Hindlimb muscle (tissue), 1 donor: ENCODE data around the gene CDC42SE2. TPM values are rescaled to one million over a fixed set of nuclear protein-coding genes. Genes with fewer than 3 reads are reported as not detected.
A peak's percentile ranks its signal among the peaks of the same experiment; 100 is the strongest.
"Not testable (repeated sequence)": the region's sequence is repeated elsewhere in the genome, so short reads cannot be mapped to it uniquely, and the experiment has no call there.

Experiments used
- DNase-seq: peaks from one replicate; pipeline ENCODE4 v3.0.0-alpha.2; 2013
- polyA plus RNA-seq: library from polyadenylated mRNA; unstranded; fragments of 120-200 nt; gene quantifications from one replicate; pipeline ENCODE4 v1.2.1, GENCODE V29; 2013; ENCODE audit not compliant: insufficient read length

The CDC42SE2 gene
- polyA plus RNA-seq, 1 donor = 22.7 TPM

GRCh38 chr5:131321066-131321465 lies 57.2 kb downstream of the CDC42SE2 start:
- DNase-seq = no peak

GRCh38 chr5:131322926-131323325 lies 59.1 kb downstream of the CDC42SE2 start:
- DNase-seq = no peak

GRCh38 chr5:131323378-131323777 lies 59.5 kb downstream of the CDC42SE2 start:
- DNase-seq = no peak

GRCh38 chr5:131324303-131324702 lies 60.5 kb downstream of the CDC42SE2 start:
- DNase-seq = peak; percentile 41

GRCh38 chr5:131328536-131329285 lies 64.9 kb downstream of the CDC42SE2 start:
- no peak for DNase-seq

GRCh38 chr5:131329286-131329560 lies 65.4 kb downstream of the CDC42SE2 start:
- no peak for DNase-seq

GRCh38 chr5:131330031-131330430 lies 66.2 kb downstream of the CDC42SE2 start:
- DNase-seq = no peak

- not testable (repeated sequence) for DNase-seq
Observed at GRCh38 chr5:131335756-131336155, 71.9 kb downstream of the CDC42SE2 start.

GRCh38 chr5:131336801-131337200 lies 72.9 kb downstream of the CDC42SE2 start:
- not testable (repeated sequence) for DNase-seq

- not testable (repeated sequence) for DNase-seq
Observed at GRCh38 chr5:131337240-131338050, 73.6 kb downstream of the CDC42SE2 start.

- no peak for DNase-seq
Observed at GRCh38 chr5:131338051-131338453, 74.2 kb downstream of the CDC42SE2 start.

GRCh38 chr5:131344288-131344687 lies 80.4 kb downstream of the CDC42SE2 start:
- DNase-seq = not testable (repeated sequence)

GRCh38 chr5:131346204-131346603 lies 82.4 kb downstream of the CDC42SE2 start:
- not testable (repeated sequence) for DNase-seq

- DNase-seq = no peak
Observed at GRCh38 chr5:131353991-131354390, 90.1 kb downstream of the CDC42SE2 start.

- DNase-seq = no peak
Observed at GRCh38 chr5:131355971-131356528, 92.2 kb downstream of the CDC42SE2 start.

GRCh38 chr5:131356619-131357018 lies 92.8 kb downstream of the CDC42SE2 start:
- no peak for DNase-seq

- DNase-seq = no peak
Observed at GRCh38 chr5:131357739-131358561, 94.1 kb downstream of the CDC42SE2 start.

GRCh38 chr5:131361677-131362315 lies 97.9 kb downstream of the CDC42SE2 start:
- no peak for DNase-seq

- no peak for DNase-seq
Observed at GRCh38 chr5:131363811-131364506, 100.1 kb downstream of the CDC42SE2 start.

GRCh38 chr5:131364507-131365050 lies 100.7 kb downstream of the CDC42SE2 start:
- no peak for DNase-seq

- DNase-seq = no peak
Observed at GRCh38 chr5:131366428-131366827, 102.6 kb downstream of the CDC42SE2 start.
